HEK293 (cell line): ENCODE measurements around the gene PRKACG.

Source experiments
- EGR2 ChIP-seq: fragments of 450-650 bp; formaldehyde crosslinking; IDR thresholded peaks from 2 replicates; pipeline ENCODE4 v1.5.1; 2016; ENCODE audit warnings: low read depth, missing biosample characterization, missing genetic modification characterization
- HIC1 ChIP-seq: fragments of 450-650 bp; formaldehyde crosslinking; IDR thresholded peaks from 2 replicates; pipeline ENCODE4 v1.5.1; 2016; ENCODE audit warnings: missing biosample characterization, missing genetic modification characterization
- KLF17 ChIP-seq: fragments of 450-650 bp; formaldehyde crosslinking; IDR thresholded peaks from 2 replicates; pipeline ENCODE4 v1.5.1; 2016; ENCODE audit warnings: missing biosample characterization, missing genetic modification characterization
- PRDM1 ChIP-seq: fragments of 450-650 bp; formaldehyde crosslinking; IDR thresholded peaks from 2 replicates; pipeline ENCODE4; 2016; ENCODE audit warnings: missing biosample characterization, missing genetic modification characterization
- PRDM10 ChIP-seq: fragments of 450-650 bp; formaldehyde crosslinking; IDR thresholded peaks from 2 replicates; pipeline ENCODE4 v1.5.1; 2016; ENCODE audit warnings: missing biosample characterization, missing genetic modification characterization
- PRDM2 ChIP-seq: fragments of 450-650 bp; formaldehyde crosslinking; IDR thresholded peaks from 2 replicates; pipeline ENCODE4 v1.5.1; 2016; ENCODE audit warnings: missing biosample characterization, missing genetic modification characterization, borderline replicate concordance
- SALL2 ChIP-seq: fragments of 450-650 bp; formaldehyde crosslinking; IDR thresholded peaks from 2 replicates; pipeline ENCODE4 v1.5.0; 2017; ENCODE audit warnings: missing biosample characterization, mild to moderate bottlenecking, missing genetic modification characterization, borderline replicate concordance
- SETDB1 ChIP-seq: IDR thresholded peaks from one replicate; pipeline ENCODE4 v1.6.1; 2017; ENCODE audit warnings: mild to moderate bottlenecking, low read length, moderate library complexity, mixed read lengths; ENCODE audit not compliant: insufficient read length
- TCF7L2 ChIP-seq: IDR thresholded peaks from 2 replicates; pipeline ENCODE4 v1.6.1; 2011; ENCODE audit warnings: low read depth, mild to moderate bottlenecking, inconsistent platforms, low read length, moderate library complexity, borderline replicate concordance
- TSHZ1 ChIP-seq: fragments of 450-650 bp; formaldehyde crosslinking; IDR thresholded peaks from 2 replicates; pipeline ENCODE4 v1.5.1; 2016; ENCODE audit warnings: missing biosample characterization, missing genetic modification characterization, borderline replicate concordance
- ZBTB10 ChIP-seq: fragments of 450-650 bp; formaldehyde crosslinking; IDR thresholded peaks from 2 replicates; pipeline ENCODE4 v1.5.1; 2016; ENCODE audit warnings: missing biosample characterization, missing genetic modification characterization
- ZFP69B ChIP-seq: fragments of 450-650 bp; formaldehyde crosslinking; IDR thresholded peaks from 2 replicates; pipeline ENCODE4 v1.5.1; 2016; ENCODE audit warnings: missing biosample characterization, missing genetic modification characterization
- ZNF112 ChIP-seq: fragments of 450-650 bp; formaldehyde crosslinking; IDR thresholded peaks from 2 replicates; pipeline ENCODE4 v1.5.0; 2017; ENCODE audit warnings: missing biosample characterization, missing genetic modification characterization
- ZNF138 ChIP-seq: fragments of 450-650 bp; formaldehyde crosslinking; IDR thresholded peaks from 2 replicates; pipeline ENCODE4 v1.5.1; 2016; ENCODE audit warnings: missing biosample characterization, missing genetic modification characterization, borderline replicate concordance
- ZNF202 ChIP-seq: fragments of 450-650 bp; formaldehyde crosslinking; IDR thresholded peaks from 2 replicates; pipeline ENCODE4 v1.5.1; 2016; ENCODE audit warnings: missing biosample characterization, missing genetic modification characterization, borderline replicate concordance
- ZNF624 ChIP-seq: fragments of 450-650 bp; formaldehyde crosslinking; IDR thresholded peaks from 2 replicates; pipeline ENCODE4 v1.5.1; 2017; ENCODE audit warnings: missing biosample characterization, missing genetic modification characterization
- ZNF747 ChIP-seq: fragments of 450-650 bp; formaldehyde crosslinking; IDR thresholded peaks from 2 replicates; pipeline ENCODE4 v1.5.1; 2016; ENCODE audit warnings: missing biosample characterization, missing genetic modification characterization
- ZNF776 ChIP-seq: fragments of 450-650 bp; formaldehyde crosslinking; IDR thresholded peaks from 2 replicates; pipeline ENCODE4 v1.5.0; 2017; ENCODE audit warnings: missing biosample characterization, missing genetic modification characterization, borderline replicate concordance
- ZNF837 ChIP-seq: fragments of 450-650 bp; formaldehyde crosslinking; IDR thresholded peaks from 2 replicates; pipeline ENCODE4 v1.5.1; 2016; ENCODE audit warnings: missing biosample characterization, missing genetic modification characterization
- ZNF843 ChIP-seq: fragments of 450-650 bp; formaldehyde crosslinking; IDR thresholded peaks from 2 replicates; pipeline ENCODE4 v1.5.1; 2016; ENCODE audit warnings: missing biosample characterization, missing genetic modification characterization
- ZXDB ChIP-seq: fragments of 450-650 bp; formaldehyde crosslinking; IDR thresholded peaks from 2 replicates; pipeline ENCODE4 v1.5.1; 2016; ENCODE audit warnings: missing biosample characterization, missing genetic modification characterization

The PRKACG gene

GRCh38 chr9:68981789-68982188 is 32.1 kb downstream of the PRKACG start (continued):
- TF ChIP-seq ZNF747 (tag by site-specific recombination) = no peak
- TF ChIP-seq TCF7L2 = no peak
- TF ChIP-seq ZNF837 (tag by site-specific recombination) = no peak
- no peak for TF ChIP-seq ZNF202 (tag by site-specific recombination)
- TF ChIP-seq ZNF138 (tag by site-specific recombination) = no peak
- TF ChIP-seq ZNF112 (tag by site-specific recombination) = no peak
- TF ChIP-seq PRDM10 (tag by site-specific recombination) = no peak
- no peak for TF ChIP-seq EGR2 (tag by site-specific recombination)
- TF ChIP-seq TSHZ1 (tag by site-specific recombination) = peak; percentile 13; the same call in 1 of the 2 replicates
- peak; percentile 77 for TF ChIP-seq ZNF843
- TF ChIP-seq ZNF624 (tag by site-specific recombination) = no peak
- no peak for TF ChIP-seq SALL2 (tag by site-specific recombination)
- TF ChIP-seq PRDM1 (tag by site-specific recombination) = no peak
- no peak for TF ChIP-seq SETDB1
- TF ChIP-seq ZNF776 = no peak
- no peak for TF ChIP-seq KLF17 (tag by site-specific recombination)
- TF ChIP-seq ZXDB (tag by site-specific recombination) = peak; percentile 47; the same call in 1 of the 2 replicates
- no peak for TF ChIP-seq ZFP69B (tag by site-specific recombination)
- no peak for TF ChIP-seq PRDM2 (tag by site-specific recombination)
- no peak for TF ChIP-seq HIC1 (tag by site-specific recombination)
- no peak for TF ChIP-seq ZBTB10 (tag by site-specific recombination)
